ENCODE data around the gene CYP4A22. TPM values are rescaled to one million over a fixed set of nuclear protein-coding genes. Genes with fewer than 3 reads are reported as not detected.
"Not testable (repeated sequence)": the region's sequence is repeated elsewhere in the genome, so short reads cannot be mapped to it uniquely, and the experiment has no call there.

The CYP4A22 gene
- total RNA-seq, 2 donors from 2014 or later = not detected

DNA sequence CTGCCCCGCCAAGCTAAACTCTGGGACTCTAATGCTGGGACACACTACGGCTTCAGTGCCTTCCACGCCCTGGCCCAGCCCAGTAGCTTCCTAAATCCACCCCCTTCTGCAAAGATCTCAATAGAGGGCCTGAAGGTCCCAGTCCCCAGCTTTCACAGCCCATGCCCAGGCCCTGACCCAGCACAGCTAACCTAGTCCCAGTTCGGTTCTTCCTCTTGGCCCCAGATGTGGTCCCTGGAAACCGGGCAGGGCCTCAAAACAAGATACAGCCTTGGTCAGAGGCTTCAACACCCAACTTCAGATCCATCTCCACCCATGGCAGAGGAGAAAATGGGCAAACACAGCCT lies 53.2 kb downstream of the CYP4A22 start:
- 51 to 66% methylated on average over 3 to 5 of the region's 5 CpGs for WGBS, 2 donors
- H3K36me3 ChIP-seq (replicated peaks in 1 of 2; ENCODE audit: insufficient read depth in 1 of 2, low read depth in 2 of 2) = no peaks in the 10 kb centered on the region
- H3K9me3 ChIP-seq = no peaks in the 10 kb centered on the region
- peak overlapping the region; percentile 84 to 92 (median 88) for H3K27ac ChIP-seq
- intact Hi-C loops (cut with DNase I) = no loop called here
- DNase-seq = no peak
- H3K4me1 ChIP-seq = peaks cover 45% of the 10 kb centered on the region
- TF ChIP-seq, protein P1, sequence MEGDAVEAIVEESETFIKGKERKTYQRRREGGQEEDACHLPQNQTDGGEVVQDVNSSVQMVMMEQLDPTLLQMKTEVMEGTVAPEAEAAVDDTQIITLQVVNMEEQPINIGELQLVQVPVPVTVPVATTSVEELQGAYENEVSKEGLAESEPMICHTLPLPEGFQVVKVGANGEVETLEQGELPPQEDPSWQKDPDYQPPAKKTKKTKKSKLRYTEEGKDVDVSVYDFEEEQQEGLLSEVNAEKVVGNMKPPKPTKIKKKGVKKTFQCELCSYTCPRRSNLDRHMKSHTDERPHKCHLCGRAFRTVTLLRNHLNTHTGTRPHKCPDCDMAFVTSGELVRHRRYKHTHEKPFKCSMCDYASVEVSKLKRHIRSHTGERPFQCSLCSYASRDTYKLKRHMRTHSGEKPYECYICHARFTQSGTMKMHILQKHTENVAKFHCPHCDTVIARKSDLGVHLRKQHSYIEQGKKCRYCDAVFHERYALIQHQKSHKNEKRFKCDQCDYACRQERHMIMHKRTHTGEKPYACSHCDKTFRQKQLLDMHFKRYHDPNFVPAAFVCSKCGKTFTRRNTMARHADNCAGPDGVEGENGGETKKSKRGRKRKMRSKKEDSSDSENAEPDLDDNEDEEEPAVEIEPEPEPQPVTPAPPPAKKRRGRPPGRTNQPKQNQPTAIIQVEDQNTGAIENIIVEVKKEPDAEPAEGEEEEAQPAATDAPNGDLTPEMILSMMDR (IDR thresholded peaks at IDR 0.05) = no peak
- TF ChIP-seq POLR2A (IDR thresholded peaks at IDR 0.05) = no peak
- no peak overlapping the region for H3K4me3 ChIP-seq
- no peak for ATAC-seq
- H3K27me3 ChIP-seq = no peaks in the 10 kb centered on the region

DNA sequence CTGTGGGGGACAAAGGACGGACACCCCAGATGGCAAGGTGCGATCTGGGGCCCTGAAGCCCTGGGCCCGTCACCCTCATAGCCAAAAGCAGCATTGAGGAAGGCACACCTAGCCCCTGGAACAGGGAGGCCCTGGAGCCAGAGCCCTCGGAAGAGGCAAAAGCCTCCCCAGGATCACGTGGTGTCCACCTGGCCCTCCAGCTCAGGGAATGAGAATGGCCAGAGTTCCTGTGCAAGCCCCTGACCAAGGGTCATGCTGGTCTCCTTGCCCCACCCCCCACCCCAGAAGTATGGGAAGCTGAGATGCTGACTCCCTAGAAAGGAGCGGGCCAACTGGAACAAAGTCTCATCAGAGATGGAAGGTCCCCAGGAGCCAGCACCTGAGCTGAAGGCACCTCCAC lies 53.6 kb downstream of the CYP4A22 start:
- peaks cover 45% of the 10 kb centered on the region for H3K4me1 ChIP-seq
- no peaks in the 10 kb centered on the region for H3K9me3 ChIP-seq
- no peak for TF ChIP-seq POLR2A (IDR thresholded peaks at IDR 0.05)
- TF ChIP-seq, protein P1 (IDR thresholded peaks at IDR 0.05) = no peak
- no peak overlapping the region for H3K4me3 ChIP-seq
- H3K27me3 ChIP-seq = no peaks in the 10 kb centered on the region
- 94% methylated on average over 3 to 5 of the region's 6 CpGs for WGBS, 2 donors
- peak overlapping the region; percentile 84 to 92 (median 88) for H3K27ac ChIP-seq
- intact Hi-C loops (cut with DNase I) = no loop called here
- H3K36me3 ChIP-seq (replicated peaks in 1 of 2; ENCODE audit: insufficient read depth in 1 of 2, low read depth in 2 of 2) = no peaks in the 10 kb centered on the region
- no peak for ATAC-seq
- no peak for DNase-seq

DNA sequence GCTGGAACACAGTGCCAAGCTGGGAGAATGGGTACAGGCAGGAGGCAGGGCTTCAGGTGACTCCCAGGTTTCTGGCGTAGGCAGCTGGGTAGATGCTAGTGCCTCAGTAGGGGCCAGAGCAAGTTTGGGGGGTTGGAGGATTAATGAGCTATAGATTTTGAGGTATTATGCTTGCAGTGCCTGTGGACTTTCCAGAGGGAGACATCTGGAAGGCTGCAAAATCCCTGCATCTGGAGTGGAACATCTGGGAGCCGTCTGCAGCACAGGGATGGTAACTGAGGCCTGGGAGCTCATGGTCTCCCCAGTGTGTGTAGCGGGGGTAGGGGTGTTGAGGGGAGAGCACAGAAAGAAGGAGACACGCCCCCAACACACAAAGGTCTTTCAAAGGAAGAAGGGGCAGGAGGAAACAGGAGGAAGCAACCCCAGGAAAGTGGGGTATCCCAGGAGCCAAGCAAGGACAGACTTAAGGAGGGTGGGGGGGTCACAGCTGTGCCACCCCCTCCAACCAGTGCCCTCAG lies 54.8 kb downstream of the CYP4A22 start:
- ATAC-seq = no peak
- Histone ChIP-seq H3K4me1 (peaks cover 45% of the 10 kb centered on the region), H3K27me3 (no peaks in the 10 kb centered on the region), H3K4me3 (no peak overlapping the region), H3K9me3 (no peaks in the 10 kb centered on the region), H3K27ac (peak overlapping the region; percentile 11 to 92 (median 88)), H3K36me3 (replicated peaks in 1 of 2; ENCODE audit: insufficient read depth in 1 of 2, low read depth in 2 of 2) (no peaks in the 10 kb centered on the region)
- WGBS, 2 donors = 65 to 69% methylated on average over 4 of the region's 4 CpGs
- intact Hi-C loops (cut with DNase I) = no loop called here
- no peak for DNase-seq
- no peak for TF ChIP-seq POLR2A (IDR thresholded peaks at IDR 0.05)
- TF ChIP-seq, protein P1 (IDR thresholded peaks at IDR 0.05) = no peak

DNA sequence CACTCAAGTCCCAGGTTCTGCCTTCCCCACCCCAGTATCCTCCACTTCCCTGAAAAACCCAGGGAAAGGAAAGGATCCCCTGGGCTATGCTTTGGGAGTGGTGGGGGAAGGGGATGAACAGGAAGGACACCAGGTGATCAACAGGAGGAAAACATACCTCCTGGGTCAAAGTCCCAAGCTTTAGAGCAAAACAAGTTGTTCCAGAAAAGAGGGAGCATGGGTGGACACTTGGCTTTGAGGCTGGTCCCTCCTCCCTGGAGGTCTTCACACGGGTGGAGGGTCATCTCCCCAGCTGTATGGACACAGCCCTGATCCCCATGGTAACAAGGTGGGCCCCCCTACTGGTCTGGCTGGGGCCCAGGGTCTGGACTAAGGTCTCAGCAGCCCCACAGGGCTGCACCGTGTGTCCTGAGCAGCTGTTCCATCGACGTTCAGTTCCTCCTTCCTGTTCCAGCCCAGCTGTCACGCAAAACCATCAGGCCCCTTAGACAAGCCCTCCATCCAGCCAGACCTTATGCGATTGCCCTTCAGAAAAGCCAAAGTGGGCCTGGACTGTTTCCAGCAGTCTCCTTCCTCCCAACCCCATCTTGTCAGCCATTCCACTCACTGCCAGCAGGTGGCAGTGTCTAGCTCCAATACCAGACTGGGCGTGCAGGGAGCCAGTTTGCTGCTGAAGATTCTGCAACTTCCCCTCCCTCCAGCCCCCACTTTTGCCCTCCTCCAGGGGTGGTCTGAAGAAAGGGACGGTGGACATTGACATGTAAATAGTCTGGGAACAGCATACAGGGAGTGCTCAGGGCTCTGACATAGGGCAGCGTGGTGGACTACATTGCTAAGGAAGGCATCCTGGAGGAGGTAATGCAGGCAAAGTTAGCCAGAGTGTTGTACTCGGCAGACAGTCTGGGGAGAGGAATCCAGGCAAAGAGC lies 55.5 kb downstream of the CYP4A22 start:
- H3K4me1 ChIP-seq = peaks cover 45% of the 10 kb centered on the region
- intact Hi-C loops (cut with DNase I) = no loop called here
- no peaks in the 10 kb centered on the region for H3K9me3 ChIP-seq
- DNase-seq (peak; percentile 75 to 84 (median 78)), ATAC-seq (peak; percentile 17)
- peaks cover 0 to 1% of the 10 kb centered on the region in 2 donors for H3K27me3 ChIP-seq
- TF ChIP-seq, protein P1 (IDR thresholded peaks at IDR 0.05) = peak; percentile 82 to 92 (median 91)
- TF ChIP-seq POLR2A (IDR thresholded peaks at IDR 0.05) = no peak
- WGBS, 2 donors = 10 to 11% methylated on average over 9 to 10 of the region's 10 CpGs
- H3K27ac ChIP-seq = peak overlapping the region; percentile 11 to 92 (median 88)
- no peak overlapping the region for H3K4me3 ChIP-seq
- no peaks in the 10 kb centered on the region for H3K36me3 ChIP-seq (replicated peaks in 1 of 2; ENCODE audit: insufficient read depth in 1 of 2, low read depth in 2 of 2)

DNA sequence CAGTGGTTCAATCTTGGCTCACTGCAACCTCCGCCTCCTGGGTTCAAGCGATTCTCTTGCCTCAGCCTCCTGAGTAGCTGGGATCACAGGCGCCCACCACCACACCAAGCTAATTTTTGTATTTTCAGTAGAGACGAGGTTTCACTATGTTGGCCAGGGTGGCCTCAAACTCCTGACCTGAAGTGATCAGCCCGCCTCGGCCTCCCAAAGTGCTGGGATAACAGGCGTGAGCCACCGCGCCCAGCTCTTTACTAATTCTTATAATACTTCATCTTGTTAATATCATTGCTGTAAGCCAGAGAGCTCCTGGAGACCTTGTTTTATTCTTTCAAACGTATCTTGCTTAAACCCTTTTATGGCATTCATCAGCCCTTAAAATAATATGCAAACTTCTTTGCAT lies 56.3 kb downstream of the CYP4A22 start:
- WGBS, 2 donors = 63 to 74% methylated on average over 10 of the region's 10 CpGs
- H3K4me3 ChIP-seq; H3K27me3 ChIP-seq; H3K36me3 ChIP-seq (replicated peaks in 1 of 2; ENCODE audit: insufficient read depth in 1 of 2, low read depth in 2 of 2); intact Hi-C loops (cut with DNase I); ATAC-seq; DNase-seq; H3K27ac ChIP-seq; H3K9me3 ChIP-seq: not testable (repeated sequence)
- peaks cover 45% of the 10 kb centered on the region for H3K4me1 ChIP-seq

Measured in body of pancreas (tissue), 4 donors.